ENCODE data around the gene TACR1. TPM values are rescaled to one million over a fixed set of nuclear protein-coding genes. Genes with fewer than 3 reads are reported as not detected.
A peak's percentile ranks its signal among the peaks of the same experiment; 100 is the strongest.

The TACR1 gene
- total and polyA plus RNA-seq, 2 of the 4 experiments (the other 2 are of a cell fraction): under 0.01 to 0.09 TPM

DNA sequence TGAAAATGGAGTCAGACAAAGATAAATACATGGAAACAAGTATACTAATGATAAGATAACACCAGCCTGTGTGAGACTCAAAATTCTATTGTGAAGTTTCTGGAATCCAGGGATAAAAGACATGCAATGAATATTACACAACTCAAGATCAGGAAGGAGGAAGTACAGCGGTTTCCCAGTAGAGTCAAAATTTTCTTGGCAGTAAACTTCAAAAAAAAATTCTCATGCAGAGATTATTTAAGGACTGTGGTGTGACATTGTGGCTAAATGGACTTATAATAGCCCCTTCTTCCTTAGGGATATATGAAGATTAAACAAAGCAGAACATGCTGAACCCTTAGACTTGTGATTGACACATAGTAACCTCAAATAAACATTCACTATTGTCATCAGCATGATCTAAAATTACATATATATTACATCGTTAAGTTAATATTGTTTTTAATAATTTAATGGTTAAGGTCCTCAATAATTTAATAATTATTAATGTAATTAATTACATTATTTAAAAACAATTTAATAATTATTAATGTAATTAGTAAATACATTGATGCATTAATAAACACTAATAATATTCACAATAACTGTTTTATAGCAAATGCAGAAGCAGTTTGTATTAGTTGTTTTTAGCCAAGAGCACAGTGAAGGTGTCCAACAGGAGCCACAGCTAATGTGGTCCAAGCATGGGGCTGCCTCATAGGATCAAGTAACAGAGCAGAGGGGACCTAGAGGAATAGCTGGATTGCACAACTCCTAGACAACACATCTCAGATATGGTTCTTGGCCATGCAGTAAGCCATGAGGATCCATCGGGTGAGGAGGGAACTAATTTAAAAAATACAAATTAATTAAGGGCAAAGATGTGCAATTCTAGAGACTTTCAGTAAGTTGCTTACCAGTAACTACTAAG, 163.6 kb downstream of the TACR1 start:
- Histone ChIP-seq H2AK9ac (replicated peaks; ENCODE audit: low read depth, low read length, poor library complexity) (no peak overlapping the region), H2AFZ (replicated peaks; ENCODE audit: low read length, poor library complexity) (no peak overlapping the region), H2AK5ac (ENCODE audit: low read depth, low read length) (no peak overlapping the region), H3K4me2 (ENCODE audit: low read depth, low read length) (no peak overlapping the region), H3K4me3 (ENCODE audit: insufficient read depth, low read depth, low read length) (no peak overlapping the region), H3K27ac (ENCODE audit: insufficient read depth, low read length) (no peak overlapping the region), H2BK15ac (ENCODE audit: low read depth, low read length) (no peak overlapping the region), H3K4me1 (ENCODE audit: control insufficient read depth, insufficient read depth, low read length) (no peaks in the 10 kb centered on the region; the same call in 1 of the 2 replicates), H3K14ac (replicated peaks; ENCODE audit: low read depth, low read length) (no peak overlapping the region), H4K5ac (ENCODE audit: low read depth, low read length) (no peak overlapping the region), H4K8ac (ENCODE audit: low read depth in 2 of 2, low read length in 2 of 2) (no peak overlapping the region), H3K18ac (ENCODE audit: low read depth, low read length) (no peak overlapping the region), H3K79me1 (ENCODE audit: low read depth in 1 of 2, low read length in 2 of 2) (no peaks in the 10 kb centered on the region), H3K36me3 (ENCODE audit: control insufficient read depth, insufficient read depth, low read length) (no peaks in the 10 kb centered on the region; the same call in 1 of the 2 replicates), H3K9me1 (ENCODE audit: insufficient read depth, low read length) (no peaks in the 10 kb centered on the region), H3K9ac (ENCODE audit: low read depth, low read length) (no peak overlapping the region), H4K20me1 (ENCODE audit: insufficient read depth, low read length) (no peaks in the 10 kb centered on the region), H3K27me3 (ENCODE audit: control insufficient read depth, insufficient read depth, low read length) (no peaks in the 10 kb centered on the region), H3K56ac (ENCODE audit: extremely low read depth, insufficient read depth, low read length) (no peak overlapping the region), H3K23ac (ENCODE audit: low read depth, low read length) (no peak overlapping the region), H2BK20ac (ENCODE audit: low read depth, low read length) (no peak overlapping the region), H2BK5ac (ENCODE audit: low read depth, low read length, poor library complexity, severe bottlenecking) (no peak overlapping the region), H3K9me3 (ENCODE audit: control insufficient read depth, insufficient read depth, low read length) (no peaks in the 10 kb centered on the region), H3K4ac (ENCODE audit: low read depth, low read length) (no peak overlapping the region; the same call in 1 of the 2 replicates), H2BK120ac (ENCODE audit: low read depth, low read length) (no peak overlapping the region), H4K91ac (ENCODE audit: insufficient read depth, low read depth, low read length) (no peak overlapping the region)
- no peak for ATAC-seq (ENCODE audit: low read depth)
- ChIA-PET POLR2A (ENCODE audit: unreplicated experiment) (no interaction called here), CTCF (no interaction called here)
- DNase-seq: peak; percentile 6
- WGBS, 2 experiments (ENCODE audit: extremely low coverage in 2 of 2, insufficient read length in 1 of 2): no CpG with 5 or more reads among the region's 3 CpGs
- in situ Hi-C loops (cut with MboI; ENCODE audit: low sequenced_read_pairs): no loop called here
- intact Hi-C loops (cut with micrococcal nuclease): no loop called here
- dilution Hi-C loops (cut with HindIII; ENCODE audit: low sequenced_read_pairs, unreplicated experiment): no loop called here
- no TSS peak for BruUV-seq (replicated peaks)
- TF ChIP-seq RCOR1 (IDR thresholded peaks at IDR 0.05; ENCODE audit: insufficient replicate concordance, low read length): no peak
- TF ChIP-seq CEBPB (IDR thresholded peaks at IDR 0.05; ENCODE audit: low read depth, low read length): peak; percentile 60
